Ascending aorta (tissue), 2 donors: Measurements from ENCODE around the gene SPON1. TPM values are rescaled to one million over a fixed set of nuclear protein-coding genes. Genes with fewer than 3 reads are reported as not detected.

Experiments used
- DNase-seq, 2 donors: peaks; one replicate each; pipeline ENCODE4 v3.0.0-alpha.2; 2019; ENCODE audit warnings: low spot score in 2 of 2
- H3K27ac ChIP-seq, 2 donors: fragments of 200-600 bp; sonication (generic); one replicate each; pipeline ENCODE4 v1.5.1; 2016 to 2017; ENCODE audit warnings: mild to moderate bottlenecking in 1 of 2
- H3K27me3 ChIP-seq: fragments of 200-600 bp; sonication (generic); one replicate; pipeline ENCODE4 v1.5.1; 2017
- H3K36me3 ChIP-seq, 2 donors: fragments of 200-600 bp; sonication (generic); one replicate each; pipeline ENCODE4 v1.5.1; 2016
- H3K4me1 ChIP-seq, 2 donors: fragments of 200-600 bp; sonication (generic); one replicate each; pipeline ENCODE4 v1.5.1; 2016 to 2017; ENCODE audit warnings: mild to moderate bottlenecking in 1 of 2
- H3K4me3 ChIP-seq, 2 donors: fragments of 200-600 bp; sonication (generic); one replicate each; pipeline ENCODE4 v1.5.1; 2016 to 2017; ENCODE audit warnings: mild to moderate bottlenecking in 1 of 2
- H3K9me3 ChIP-seq, 2 donors: fragments of 200-600 bp; sonication (generic); one replicate each; pipeline ENCODE4 v1.5.1; 2016
- CTCF ChIP-seq, 3 experiments: fragments of 200-600 bp in 2 of 3; fragments of 450-650 bp in 1 of 3; sonication (generic) in 2 of 3; IDR thresholded peaks; one replicate each; pipeline ENCODE4 v1.5.1; 2016 to 2019; ENCODE audit warnings: antibody characterized with exemption in 3 of 3, mild to moderate bottlenecking in 1 of 3, moderate library complexity in 1 of 3
- intact Hi-C: fragments of 100-400 bp; cut with DNase I; formaldehyde crosslinking; loops from one replicate; pipeline ENCODE4 v1.15.1; 2023
- total RNA-seq: library from RNA; depleted of rRNA; stranded (reverse); fragments of >200 nt; gene quantifications from one replicate; pipeline ENCODE4 v1.1.0, GENCODE V29; 2016

The SPON1 gene
- total RNA-seq, 1 donor from 2014 or later = 37.8 TPM

GRCh38 chr11:13965337-13965736, 2.8 kb downstream of the SPON1 start:
- Histone ChIP-seq H3K4me3 (no peak overlapping the region), H3K36me3 (no peaks in the 10 kb centered on the region), H3K9me3 (no peaks in the 10 kb centered on the region), H3K27me3 (no peaks in the 10 kb centered on the region), H3K4me1 (peaks cover 0 to 7% of the 10 kb centered on the region in 2 donors), H3K27ac (no peak overlapping the region)
- TF ChIP-seq CTCF (IDR thresholded peaks at IDR 0.05) = peak in 1 of 3 experiments; percentile 7
- intact Hi-C loops = no loop called here
- no peak for DNase-seq

GRCh38 chr11:13966013-13966412, 3.5 kb downstream of the SPON1 start:
- intact Hi-C loops = no loop called here
- H3K36me3 ChIP-seq = no peaks in the 10 kb centered on the region
- no peaks in the 10 kb centered on the region for H3K9me3 ChIP-seq
- H3K27me3 ChIP-seq = no peaks in the 10 kb centered on the region
- no peak overlapping the region for H3K27ac ChIP-seq
- DNase-seq = no peak
- H3K4me1 ChIP-seq = peaks cover 0 to 8% of the 10 kb centered on the region in 2 donors
- no peak for TF ChIP-seq CTCF (IDR thresholded peaks at IDR 0.05)
- no peak overlapping the region for H3K4me3 ChIP-seq

GRCh38 chr11:13966486-13966885, 4.0 kb downstream of the SPON1 start:
- H3K36me3 ChIP-seq = no peaks in the 10 kb centered on the region
- intact Hi-C loops = no loop called here
- DNase-seq = no peak
- peaks cover 0 to 10% of the 10 kb centered on the region in 2 donors for H3K4me1 ChIP-seq
- no peaks in the 10 kb centered on the region for H3K9me3 ChIP-seq
- TF ChIP-seq CTCF (IDR thresholded peaks at IDR 0.05) = no peak
- H3K27me3 ChIP-seq = no peaks in the 10 kb centered on the region
- no peak overlapping the region for H3K27ac ChIP-seq
- H3K4me3 ChIP-seq = no peak overlapping the region

GRCh38 chr11:13970986-13971385, 8.5 kb downstream of the SPON1 start:
- Histone ChIP-seq H3K27me3 (no peaks in the 10 kb centered on the region), H3K4me3 (no peak overlapping the region), H3K4me1 (peaks cover 0 to 10% of the 10 kb centered on the region in 2 donors), H3K36me3 (no peaks in the 10 kb centered on the region), H3K9me3 (no peaks in the 10 kb centered on the region), H3K27ac (peak overlapping the region in 1 of 2 donors; percentile 15)
- no peak for DNase-seq
- peak in 1 of 3 experiments; percentile 6 for TF ChIP-seq CTCF (IDR thresholded peaks at IDR 0.05)
- intact Hi-C loops = no loop called here

GRCh38 chr11:13972043-13972910, 9.8 kb downstream of the SPON1 start:
- intact Hi-C loops = no loop called here

More at GRCh38 chr11:13972043-13972910, 9.8 kb downstream of the SPON1 start:
- H3K9me3 ChIP-seq = no peaks in the 10 kb centered on the region
- no peak overlapping the region for H3K4me3 ChIP-seq
- peaks cover 0 to 10% of the 10 kb centered on the region in 2 donors for H3K4me1 ChIP-seq
- H3K27ac ChIP-seq = peak overlapping the region; percentile 52 to 60
- TF ChIP-seq CTCF (IDR thresholded peaks at IDR 0.05) = no peak
- H3K36me3 ChIP-seq = no peaks in the 10 kb centered on the region
- H3K27me3 ChIP-seq = no peaks in the 10 kb centered on the region
- DNase-seq = no peak
